ENCODE measurements around the gene MBD2. TPM values are rescaled to one million over a fixed set of nuclear protein-coding genes. Genes with fewer than 3 reads are reported as not detected.
A peak's percentile ranks its signal among the peaks of the same experiment; 100 is the strongest.

The MBD2 gene
- total RNA-seq, 2 donors from 2014 or later = 206 to 207 TPM

GRCh38 chr18:54149078-54149697, 75.3 kb downstream of the MBD2 start:
- ATAC-seq (replicated peaks in 1 of 2) (peak; percentile 85 to 86), DNase-seq (peak; percentile 68 to 72)
- peaks cover 0 to 2% of the 10 kb centered on the region in 2 donors for H3K9me3 Mint-ChIP-seq
- peak overlapping the region; percentile 100 for H3K27ac Mint-ChIP-seq
- H3K27me3 Mint-ChIP-seq (ENCODE audit: low read depth) = no peaks in the 10 kb centered on the region
- peaks cover 6 to 20% of the 10 kb centered on the region in 2 donors for H3K36me3 Mint-ChIP-seq (ENCODE audit: insufficient read depth in 2 of 2)
- H3K4me1 Mint-ChIP-seq (ENCODE audit: low read depth) = peaks cover 65% of the 10 kb centered on the region
- peak overlapping the region; percentile 78 to 92 for H3K4me3 Mint-ChIP-seq

- ATAC-seq (replicated peaks in 1 of 2) = peak in 1 of 2 donors; percentile 9
- Mint-ChIP-seq H3K27me3 (ENCODE audit: low read depth) (no peaks in the 10 kb centered on the region), H3K9me3 (peaks cover under 1 to 2% of the 10 kb centered on the region in 2 donors), H3K4me3 (peak overlapping the region; percentile 78 to 92), H3K4me1 (ENCODE audit: low read depth) (peaks cover 65% of the 10 kb centered on the region), H3K36me3 (ENCODE audit: insufficient read depth in 2 of 2) (peaks cover 9 to 23% of the 10 kb centered on the region in 2 donors), H3K27ac (peak overlapping the region; percentile 100)
- no peak for DNase-seq
Observed at GRCh38 chr18:54148678-54149077, 75.8 kb downstream of the MBD2 start.

- peak overlapping the region; percentile 100 for H3K27ac Mint-ChIP-seq
- H3K36me3 Mint-ChIP-seq (ENCODE audit: insufficient read depth in 2 of 2) = peaks cover 13 to 25% of the 10 kb centered on the region in 2 donors
- H3K4me3 Mint-ChIP-seq = peak overlapping the region; percentile 78 to 92
- H3K4me1 Mint-ChIP-seq (ENCODE audit: low read depth) = peaks cover 64% of the 10 kb centered on the region
- peaks cover 2 to 6% of the 10 kb centered on the region in 2 donors for H3K9me3 Mint-ChIP-seq
- no peaks in the 10 kb centered on the region for H3K27me3 Mint-ChIP-seq (ENCODE audit: low read depth)
- DNase-seq = no peak
- no peak for ATAC-seq (replicated peaks in 1 of 2)
Observed at GRCh38 chr18:54148151-54148550, 76.3 kb downstream of the MBD2 start.

- ATAC-seq (replicated peaks in 1 of 2) (peak; percentile 67 to 70), DNase-seq (peak; percentile 49 to 61)
- Mint-ChIP-seq H3K4me3 (peak overlapping the region; percentile 75 to 78), H3K27ac (peak overlapping the region; percentile 100), H3K36me3 (ENCODE audit: insufficient read depth in 2 of 2) (peaks cover 13 to 18% of the 10 kb centered on the region in 2 donors), H3K9me3 (peaks cover 2 to 6% of the 10 kb centered on the region in 2 donors), H3K4me1 (ENCODE audit: low read depth) (peaks cover 65% of the 10 kb centered on the region), H3K27me3 (ENCODE audit: low read depth) (no peaks in the 10 kb centered on the region)
Observed at GRCh38 chr18:54147439-54147838, 77.0 kb downstream of the MBD2 start.

GRCh38 chr18:54141041-54141608, 83.3 kb downstream of the MBD2 start:
- H3K9me3 Mint-ChIP-seq = peaks cover 12 to 15% of the 10 kb centered on the region in 2 donors
- ATAC-seq (replicated peaks in 1 of 2) (peak in 1 of 2 donors; percentile 35), DNase-seq (no peak)
- H3K27ac Mint-ChIP-seq = no peak overlapping the region
- no peaks in the 10 kb centered on the region for H3K27me3 Mint-ChIP-seq (ENCODE audit: low read depth)
- H3K36me3 Mint-ChIP-seq (ENCODE audit: insufficient read depth in 2 of 2) = peaks cover 18 to 20% of the 10 kb centered on the region in 2 donors
- no peak overlapping the region for H3K4me3 Mint-ChIP-seq
- peaks cover 10% of the 10 kb centered on the region for H3K4me1 Mint-ChIP-seq (ENCODE audit: low read depth)

GRCh38 chr18:54140641-54141040, 83.8 kb downstream of the MBD2 start:
- Mint-ChIP-seq H3K4me3 (no peak overlapping the region), H3K36me3 (ENCODE audit: insufficient read depth in 2 of 2) (peaks cover 18 to 20% of the 10 kb centered on the region in 2 donors), H3K4me1 (ENCODE audit: low read depth) (peaks cover 10% of the 10 kb centered on the region), H3K9me3 (peaks cover 12 to 15% of the 10 kb centered on the region in 2 donors), H3K27me3 (ENCODE audit: low read depth) (no peaks in the 10 kb centered on the region), H3K27ac (no peak overlapping the region)
- peak in 1 of 2 donors; percentile 42 for ATAC-seq (replicated peaks in 1 of 2)
- DNase-seq = no peak

- no peaks in the 10 kb centered on the region for H3K27me3 Mint-ChIP-seq (ENCODE audit: low read depth)
- peaks cover 6 to 10% of the 10 kb centered on the region in 2 donors for H3K36me3 Mint-ChIP-seq (ENCODE audit: insufficient read depth in 2 of 2)
- ATAC-seq (replicated peaks in 1 of 2) (no peak), DNase-seq (no peak)
- no peak overlapping the region for H3K4me3 Mint-ChIP-seq
- H3K9me3 Mint-ChIP-seq = peaks cover 6% of the 10 kb centered on the region in 2 donors
- H3K4me1 Mint-ChIP-seq (ENCODE audit: low read depth) = peaks cover 6% of the 10 kb centered on the region
- no peak overlapping the region for H3K27ac Mint-ChIP-seq
Observed at GRCh38 chr18:54135216-54135615, 89.3 kb downstream of the MBD2 start.

GRCh38 chr18:54134053-54134452, 90.4 kb downstream of the MBD2 start:
- DNase-seq = no peak
- Mint-ChIP-seq H3K4me1 (ENCODE audit: low read depth) (peaks cover 17% of the 10 kb centered on the region), H3K4me3 (no peak overlapping the region), H3K27ac (no peak overlapping the region), H3K36me3 (ENCODE audit: insufficient read depth in 2 of 2) (peaks cover 6 to 10% of the 10 kb centered on the region in 2 donors), H3K27me3 (ENCODE audit: low read depth) (no peaks in the 10 kb centered on the region), H3K9me3 (peaks cover 6% of the 10 kb centered on the region in 2 donors)
- no peak for ATAC-seq (replicated peaks in 1 of 2)

GRCh38 chr18:54130631-54131030, 93.8 kb downstream of the MBD2 start:
- Mint-ChIP-seq H3K4me1 (ENCODE audit: low read depth) (peaks cover 16% of the 10 kb centered on the region), H3K4me3 (no peak overlapping the region), H3K36me3 (ENCODE audit: insufficient read depth in 2 of 2) (no peaks in the 10 kb centered on the region), H3K27me3 (ENCODE audit: low read depth) (no peaks in the 10 kb centered on the region), H3K27ac (no peak overlapping the region), H3K9me3 (no peaks in the 10 kb centered on the region)
- DNase-seq (no peak), ATAC-seq (replicated peaks in 1 of 2) (no peak)

- H3K36me3 Mint-ChIP-seq (ENCODE audit: insufficient read depth in 2 of 2) = no peaks in the 10 kb centered on the region
- DNase-seq (no peak), ATAC-seq (replicated peaks in 1 of 2) (no peak)
- no peaks in the 10 kb centered on the region for H3K27me3 Mint-ChIP-seq (ENCODE audit: low read depth)
- H3K9me3 Mint-ChIP-seq = no peaks in the 10 kb centered on the region
- peaks cover 16% of the 10 kb centered on the region for H3K4me1 Mint-ChIP-seq (ENCODE audit: low read depth)
- H3K27ac Mint-ChIP-seq = no peak overlapping the region
- no peak overlapping the region for H3K4me3 Mint-ChIP-seq
Observed at GRCh38 chr18:54130177-54130576, 94.3 kb downstream of the MBD2 start.

- no peaks in the 10 kb centered on the region for H3K9me3 Mint-ChIP-seq
- no peaks in the 10 kb centered on the region for H3K27me3 Mint-ChIP-seq (ENCODE audit: low read depth)
- peaks cover 16% of the 10 kb centered on the region for H3K4me1 Mint-ChIP-seq (ENCODE audit: low read depth)
- DNase-seq = no peak
- H3K27ac Mint-ChIP-seq = no peak overlapping the region
- H3K36me3 Mint-ChIP-seq (ENCODE audit: insufficient read depth in 2 of 2) = no peaks in the 10 kb centered on the region
- H3K4me3 Mint-ChIP-seq = peak overlapping the region in 1 of 2 donors; percentile 39
- ATAC-seq (replicated peaks in 1 of 2) = peak; percentile 62 to 78
Observed at GRCh38 chr18:54129448-54130067, 94.9 kb downstream of the MBD2 start.

GRCh38 chr18:54127759-54128378, 96.6 kb downstream of the MBD2 start:
- Mint-ChIP-seq H3K4me1 (ENCODE audit: low read depth) (peaks cover 16% of the 10 kb centered on the region), H3K27me3 (ENCODE audit: low read depth) (no peaks in the 10 kb centered on the region), H3K36me3 (ENCODE audit: insufficient read depth in 2 of 2) (no peaks in the 10 kb centered on the region), H3K4me3 (no peak overlapping the region), H3K27ac (no peak overlapping the region), H3K9me3 (no peaks in the 10 kb centered on the region)
- peak; percentile 34 to 39 for DNase-seq
- peak; percentile 52 to 59 for ATAC-seq (replicated peaks in 1 of 2)

- DNase-seq (no peak), ATAC-seq (replicated peaks in 1 of 2) (no peak)
- H3K36me3 Mint-ChIP-seq (ENCODE audit: insufficient read depth in 2 of 2) = no peaks in the 10 kb centered on the region
- H3K27ac Mint-ChIP-seq = no peak overlapping the region
- peaks cover 16% of the 10 kb centered on the region for H3K4me1 Mint-ChIP-seq (ENCODE audit: low read depth)
- no peaks in the 10 kb centered on the region for H3K9me3 Mint-ChIP-seq
- H3K4me3 Mint-ChIP-seq = no peak overlapping the region
- no peaks in the 10 kb centered on the region for H3K27me3 Mint-ChIP-seq (ENCODE audit: low read depth)
Observed at GRCh38 chr18:54125429-54125828, 99.0 kb downstream of the MBD2 start.
